GM12875 (cell line): ENCODE data around the gene CP.

Experiments used
- H3K4me3 ChIP-seq: one replicate; pipeline ENCODE4 v1.5.1; 2011; ENCODE audit warnings: low read depth, low read length, control low read depth
- CTCF ChIP-seq: IDR thresholded peaks from 2 replicates; pipeline ENCODE4 v1.5.1; 2011; ENCODE audit warnings: low read depth, mild to moderate bottlenecking, control low read depth, inconsistent platforms, low read length, moderate library complexity, borderline replicate concordance; ENCODE audit not compliant: insufficient read depth

CP gene

GRCh38 chr3:149181182-149181581, 40.4 kb downstream of the CP start:
- TF ChIP-seq CTCF, result no peak
- H3K4me3 ChIP-seq, result no peak overlapping the region

GRCh38 chr3:149180057-149180573, 41.5 kb downstream of the CP start:
- no peak for TF ChIP-seq CTCF

GRCh38 chr3:149179220-149179619, 42.4 kb downstream of the CP start:
- H3K4me3 ChIP-seq, result no peak overlapping the region
- no peak for TF ChIP-seq CTCF

More at GRCh38 chr3:149180057-149180573, 41.5 kb downstream of the CP start:
- no peak overlapping the region for H3K4me3 ChIP-seq

- TF ChIP-seq CTCF, result no peak
- H3K4me3 ChIP-seq, result no peak overlapping the region
Observed at GRCh38 chr3:149177122-149177521, 44.5 kb downstream of the CP start.

- no peak for TF ChIP-seq CTCF
Observed at GRCh38 chr3:149174901-149175300, 46.7 kb downstream of the CP start.

GRCh38 chr3:149170672-149171071, 51.0 kb downstream of the CP start:
- TF ChIP-seq CTCF, result no peak
- H3K4me3 ChIP-seq, result no peak overlapping the region

More at GRCh38 chr3:149174901-149175300, 46.7 kb downstream of the CP start:
- H3K4me3 ChIP-seq, result no peak overlapping the region

- no peak overlapping the region for H3K4me3 ChIP-seq
- no peak for TF ChIP-seq CTCF
Observed at GRCh38 chr3:149167898-149168297, 53.7 kb downstream of the CP start.
